Bone marrow (tissue), 2 donors: Measurements from ENCODE around the gene C9orf50.

ENCODE experiments used
- DNase-seq, 2 donors: peaks; one replicate each; lab custom pipeline; 2025; lab: John Stamatoyannopoulos, UW

Gene C9orf50

DNA sequence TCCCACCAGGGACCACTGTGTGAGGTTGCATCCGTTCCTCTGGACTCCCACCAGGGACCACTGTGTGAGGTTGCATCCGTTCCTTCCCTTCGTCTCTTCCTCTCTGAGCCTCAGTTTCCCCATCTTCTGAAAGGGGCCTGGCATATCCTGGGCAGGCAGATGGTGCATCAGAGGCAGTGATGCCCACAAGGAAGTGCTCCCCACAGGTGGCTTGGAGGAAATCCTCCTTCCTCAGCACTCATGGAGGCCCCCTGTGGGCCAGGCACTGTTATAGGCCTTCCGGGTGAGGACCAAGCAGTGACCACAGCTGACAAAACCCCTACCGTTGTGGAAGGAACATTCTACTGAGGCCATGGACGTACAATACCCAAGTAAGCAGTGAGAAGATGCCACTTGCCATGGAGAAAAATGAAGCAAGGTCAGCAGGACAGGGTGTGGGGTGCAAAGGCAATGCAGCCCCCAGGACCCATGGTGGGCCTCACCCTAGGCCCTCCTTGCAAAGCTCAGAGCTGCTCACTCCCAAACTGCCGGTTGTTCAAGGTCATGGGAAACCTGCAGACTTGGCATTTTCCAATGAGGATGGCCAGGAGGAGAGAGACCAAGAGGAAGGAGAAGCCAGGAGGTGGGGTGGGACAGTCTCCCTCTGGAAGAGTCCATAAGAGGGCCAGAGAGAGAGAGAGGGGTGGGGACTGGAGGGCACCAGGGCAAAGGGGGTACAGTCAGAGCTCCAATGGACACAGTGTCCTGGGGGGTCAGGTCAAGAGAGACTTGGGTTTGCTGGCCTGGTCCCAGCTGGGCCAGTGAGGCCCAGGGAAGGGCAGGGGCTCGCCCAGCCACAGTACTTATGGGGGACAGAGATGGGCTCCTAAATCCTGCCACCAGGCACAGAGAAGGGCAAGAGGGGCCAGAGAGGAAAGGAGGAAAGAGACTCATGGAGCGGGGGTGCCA, 51.1 kb downstream of the C9orf50 start:
- DNase-seq, result no peak

DNA sequence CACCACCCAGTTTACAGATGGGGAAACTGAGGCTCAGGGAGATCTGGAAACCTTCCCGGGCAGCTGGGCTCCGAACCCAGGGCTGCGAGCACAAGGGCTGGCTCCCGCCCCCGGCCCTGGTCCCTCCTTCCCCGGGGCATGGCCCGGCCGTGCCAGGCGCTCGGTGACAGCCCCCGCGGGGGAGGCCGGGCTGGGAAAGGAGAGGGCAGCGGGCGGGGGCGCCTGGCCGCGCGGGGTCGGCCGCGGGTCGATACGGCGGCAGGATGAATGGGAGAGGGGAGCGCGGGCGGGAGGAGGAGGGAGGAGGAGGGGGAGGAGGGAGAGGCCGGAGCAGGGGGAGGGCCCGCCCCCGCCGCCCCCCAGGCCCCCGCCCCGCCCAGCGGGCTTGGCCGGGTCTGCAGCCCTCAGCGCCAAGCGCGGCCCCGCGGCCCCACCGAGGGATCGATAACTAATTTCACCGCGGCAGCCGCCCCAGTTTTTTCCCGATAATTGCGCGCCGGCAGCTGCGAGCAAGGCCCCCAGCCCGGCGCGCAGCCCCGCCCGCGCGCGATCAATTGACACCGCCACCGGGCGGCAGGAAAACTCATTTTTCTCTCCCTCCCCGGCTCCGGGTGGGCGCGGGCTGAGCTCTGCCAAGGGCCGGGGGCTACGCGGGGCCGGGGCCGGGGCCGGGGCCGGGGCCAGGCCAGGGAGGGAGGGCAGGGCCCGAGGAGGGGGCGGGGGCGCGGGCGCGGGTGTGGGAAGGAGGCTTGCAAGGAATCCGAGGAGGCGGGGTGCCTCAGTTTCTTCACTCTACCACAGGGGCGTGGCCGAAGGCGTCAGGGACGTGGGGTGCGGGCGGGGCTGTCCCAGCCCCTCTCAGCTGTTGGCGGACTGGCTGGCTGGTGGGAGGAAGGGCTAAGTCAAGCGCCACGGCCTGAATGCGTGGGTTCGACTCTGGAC, 52.1 kb downstream of the C9orf50 start:
- DNase-seq, result no peak

DNA sequence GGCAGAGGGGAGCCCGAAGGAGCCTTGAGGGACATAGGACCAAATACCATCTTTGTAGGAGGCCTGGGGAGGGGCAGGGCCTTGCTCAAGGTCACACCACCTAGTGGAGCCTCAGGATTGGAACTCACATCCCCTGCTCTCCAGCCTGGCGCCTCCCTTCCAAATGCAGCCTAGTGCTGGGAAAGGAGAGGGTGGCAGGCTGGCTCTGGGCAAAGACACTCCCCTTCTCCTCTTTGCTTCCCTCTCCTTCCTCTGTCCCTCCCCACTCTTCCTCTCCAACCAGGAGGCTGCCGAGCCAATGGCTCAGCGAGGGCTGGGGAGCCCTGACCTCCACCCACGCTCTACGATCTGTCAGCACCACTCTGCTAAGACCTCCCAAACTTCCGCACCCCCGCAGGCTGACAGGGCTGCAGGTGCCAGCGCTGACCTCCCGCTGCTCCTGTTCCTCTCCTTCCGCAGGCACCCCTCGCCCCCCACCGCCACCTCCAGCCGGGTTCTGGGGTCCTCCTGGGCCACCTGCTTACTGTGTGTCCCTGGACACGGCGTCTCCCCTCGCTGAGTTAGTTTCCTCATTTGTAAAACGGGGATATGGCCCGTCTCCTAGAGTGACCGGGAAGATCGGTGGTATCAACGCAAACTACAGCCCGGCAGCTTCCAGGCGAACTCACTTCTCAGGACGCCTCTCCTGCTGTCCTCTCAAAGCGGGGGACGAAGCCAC, 52.9 kb downstream of the C9orf50 start:
- DNase-seq, result no peak

DNA sequence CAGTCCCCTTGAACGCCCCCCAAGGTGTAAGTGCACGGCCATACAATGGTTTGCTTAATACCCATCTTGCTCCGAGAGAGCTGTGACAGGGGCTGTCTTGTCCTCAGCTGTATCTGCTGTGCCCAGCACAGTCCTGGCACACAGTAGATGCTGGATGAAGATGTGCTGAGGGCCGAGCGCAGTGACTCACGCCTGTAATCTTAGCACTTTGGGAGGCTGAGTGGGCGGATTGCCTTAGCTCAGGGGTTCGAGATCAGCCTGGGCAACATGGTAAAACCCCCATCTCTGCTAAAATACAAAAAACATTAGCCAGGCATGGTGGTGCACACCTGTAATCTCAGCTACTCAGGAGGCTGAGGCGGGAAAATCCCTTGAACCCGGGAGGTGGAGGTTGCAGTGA, 53.6 kb downstream of the C9orf50 start:
- DNase-seq, result no peak

- DNase-seq, result no peak
These were observed 54.2 kb downstream of the C9orf50 start for GRCh38 chr9:129566563-129567266.

- no peak for DNase-seq
These were observed 58.0 kb downstream of the C9orf50 start for GRCh38 chr9:129562917-129563316.

GRCh38 chr9:129562514-129562913, 58.4 kb downstream of the C9orf50 start:
- no peak for DNase-seq
